Osteocyte (in vitro differentiated cells): ENCODE measurements around the gene HMCES. TPM values are rescaled to one million over a fixed set of nuclear protein-coding genes. Genes with fewer than 3 reads are reported as not detected.

ENCODE experiments used
- DNase-seq: peaks from one replicate; pipeline ENCODE4 v3.0.0; 2021; ENCODE audit warnings: mixed read lengths; ENCODE audit not compliant: unreplicated experiment; ENCODE audit errors: extremely low spot score
- H3K27ac Mint-ChIP-seq: one replicate; pipeline ENCODE4 v1.8.0; 2021; ENCODE audit warnings: mild to moderate bottlenecking, mixed read lengths; ENCODE audit not compliant: unreplicated experiment
- H3K27me3 Mint-ChIP-seq: one replicate; pipeline ENCODE4 v1.8.0; 2021; ENCODE audit warnings: mixed read lengths; ENCODE audit not compliant: unreplicated experiment
- H3K36me3 Mint-ChIP-seq: one replicate; pipeline ENCODE4 v1.8.0; 2021; ENCODE audit warnings: mixed read lengths; ENCODE audit not compliant: unreplicated experiment
- H3K4me1 Mint-ChIP-seq: one replicate; pipeline ENCODE4 v1.8.0; 2021; ENCODE audit warnings: mixed read lengths; ENCODE audit not compliant: unreplicated experiment
- H3K4me3 Mint-ChIP-seq: one replicate; pipeline ENCODE4 v1.8.0; 2021; ENCODE audit warnings: mild to moderate bottlenecking, moderate library complexity, mixed read lengths; ENCODE audit not compliant: unreplicated experiment
- H3K9me3 Mint-ChIP-seq: one replicate; pipeline ENCODE4 v1.8.0; 2021; ENCODE audit warnings: mixed read lengths; ENCODE audit not compliant: unreplicated experiment
- total RNA-seq: library from RNA; stranded (reverse); gene quantifications from 2 replicates; pipeline ENCODE4 v1.2.1, GENCODE V29; 2021
- TF ChIP-seq, protein P1 (sequence below): fragments of 200-600 bp; sonication (generic); IDR thresholded peaks from 2 replicates; pipeline ENCODE4 v1.5.0; 2021; ENCODE audit warnings: antibody characterized with exemption, mild to moderate bottlenecking, moderate library complexity

HMCES gene
- total RNA-seq, 1 donor from 2014 or later = 24.7 TPM

GRCh38 chr3:129312021-129312639 is 33.5 kb downstream of the HMCES start:
- Mint-ChIP-seq H3K27me3 (no peaks in the 10 kb centered on the region), H3K4me1 (peaks cover 10% of the 10 kb centered on the region), H3K9me3 (no peaks in the 10 kb centered on the region), H3K36me3 (no peaks in the 10 kb centered on the region), H3K27ac (peak overlapping the region; percentile 8), H3K4me3 (no peak overlapping the region)
- DNase-seq = no peak
- TF ChIP-seq, protein P1, sequence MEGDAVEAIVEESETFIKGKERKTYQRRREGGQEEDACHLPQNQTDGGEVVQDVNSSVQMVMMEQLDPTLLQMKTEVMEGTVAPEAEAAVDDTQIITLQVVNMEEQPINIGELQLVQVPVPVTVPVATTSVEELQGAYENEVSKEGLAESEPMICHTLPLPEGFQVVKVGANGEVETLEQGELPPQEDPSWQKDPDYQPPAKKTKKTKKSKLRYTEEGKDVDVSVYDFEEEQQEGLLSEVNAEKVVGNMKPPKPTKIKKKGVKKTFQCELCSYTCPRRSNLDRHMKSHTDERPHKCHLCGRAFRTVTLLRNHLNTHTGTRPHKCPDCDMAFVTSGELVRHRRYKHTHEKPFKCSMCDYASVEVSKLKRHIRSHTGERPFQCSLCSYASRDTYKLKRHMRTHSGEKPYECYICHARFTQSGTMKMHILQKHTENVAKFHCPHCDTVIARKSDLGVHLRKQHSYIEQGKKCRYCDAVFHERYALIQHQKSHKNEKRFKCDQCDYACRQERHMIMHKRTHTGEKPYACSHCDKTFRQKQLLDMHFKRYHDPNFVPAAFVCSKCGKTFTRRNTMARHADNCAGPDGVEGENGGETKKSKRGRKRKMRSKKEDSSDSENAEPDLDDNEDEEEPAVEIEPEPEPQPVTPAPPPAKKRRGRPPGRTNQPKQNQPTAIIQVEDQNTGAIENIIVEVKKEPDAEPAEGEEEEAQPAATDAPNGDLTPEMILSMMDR = no peak

DNA sequence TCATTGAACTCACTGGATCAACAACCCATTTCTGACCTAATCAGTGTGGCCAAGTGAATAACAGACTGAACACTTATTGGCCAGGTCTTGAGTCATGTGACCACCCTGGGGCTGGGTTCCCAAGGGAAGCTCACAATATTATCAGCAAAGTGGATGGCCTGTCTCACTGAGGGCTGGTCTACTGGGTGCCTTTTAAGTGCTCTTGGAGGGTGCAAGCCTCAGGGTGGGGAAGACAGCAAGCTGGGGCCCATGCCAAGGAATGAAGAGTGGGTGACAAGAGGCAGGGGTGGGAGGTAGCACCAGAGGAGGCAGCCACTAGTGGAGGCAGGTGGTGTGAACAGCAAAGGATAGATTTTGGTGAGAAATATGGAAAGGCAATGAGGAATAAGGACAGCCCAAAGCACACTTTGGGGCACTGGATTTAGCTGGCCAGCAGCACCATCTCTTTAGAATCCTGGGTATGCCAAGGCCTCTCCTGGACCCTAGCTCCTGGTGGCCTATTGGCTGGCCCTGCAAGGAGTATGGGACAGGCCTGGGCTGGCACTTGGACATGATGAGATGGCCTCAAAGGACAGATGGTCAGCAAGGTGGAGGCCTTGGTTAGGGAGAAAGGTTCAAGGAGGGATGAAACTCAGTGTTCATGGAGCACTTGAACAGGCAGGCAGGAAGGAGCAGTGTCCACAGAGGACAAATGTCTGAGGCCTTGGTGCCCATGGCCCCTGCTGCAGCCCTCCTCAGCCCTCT is 34.2 kb downstream of the HMCES start:
- Mint-ChIP-seq H3K36me3 (no peaks in the 10 kb centered on the region), H3K27ac (peak overlapping the region; percentile 36), H3K27me3 (no peaks in the 10 kb centered on the region), H3K9me3 (no peaks in the 10 kb centered on the region), H3K4me3 (no peak overlapping the region), H3K4me1 (peaks cover 14% of the 10 kb centered on the region)
- no peak for DNase-seq
- TF ChIP-seq, protein P1 = no peak

DNA sequence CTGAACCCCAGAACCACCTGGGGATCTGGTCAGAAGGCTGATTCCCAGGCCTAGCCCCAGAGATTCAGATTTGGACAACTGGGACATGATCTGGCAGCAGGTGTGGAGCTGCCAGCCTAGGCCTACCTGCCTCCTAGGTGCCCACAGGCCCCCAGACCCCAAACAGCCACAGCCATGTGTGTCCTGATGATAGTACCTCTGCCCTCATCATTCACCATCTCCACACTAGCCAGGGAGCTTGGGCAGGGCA is 34.7 kb downstream of the HMCES start:
- TF ChIP-seq, protein P1 = no peak
- peaks cover 14% of the 10 kb centered on the region for H3K4me1 Mint-ChIP-seq
- DNase-seq = no peak
- no peak overlapping the region for H3K27ac Mint-ChIP-seq
- H3K27me3 Mint-ChIP-seq = no peaks in the 10 kb centered on the region
- H3K36me3 Mint-ChIP-seq = no peaks in the 10 kb centered on the region
- H3K4me3 Mint-ChIP-seq = no peak overlapping the region
- no peaks in the 10 kb centered on the region for H3K9me3 Mint-ChIP-seq

- peak overlapping the region; percentile 81 for H3K27ac Mint-ChIP-seq
- H3K9me3 Mint-ChIP-seq = no peaks in the 10 kb centered on the region
- peaks cover 14% of the 10 kb centered on the region for H3K4me1 Mint-ChIP-seq
- no peaks in the 10 kb centered on the region for H3K36me3 Mint-ChIP-seq
- no peak for DNase-seq
- TF ChIP-seq, protein P1 = no peak
- H3K27me3 Mint-ChIP-seq = no peaks in the 10 kb centered on the region
- H3K4me3 Mint-ChIP-seq = peak overlapping the region; percentile 81
Measured at GRCh38 chr3:129313665-129314385, 35.2 kb downstream of the HMCES start.
